Measurements from ENCODE around the gene SF3B4.

- TF ChIP-seq FOXA1 (IDR thresholded peaks at IDR 0.05) (no peak), FOXA1 (CRISPR knock-in tag; IDR thresholded peaks at IDR 0.05) (no peak; the same call in 1 of the 2 replicates), HMG20A (CRISPR knock-in tag; IDR thresholded peaks at IDR 0.05; ENCODE audit: borderline replicate concordance) (no peak), KDM4B (CRISPR knock-in tag; IDR thresholded peaks at IDR 0.05) (no peak)
Observed at GRCh38 chr1:149887456-149888246, 40.0 kb downstream of the SF3B4 start.

Measured in HepG2 (cell line).